Measurements from ENCODE around the gene CFL1.

CFL1 gene

DNA sequence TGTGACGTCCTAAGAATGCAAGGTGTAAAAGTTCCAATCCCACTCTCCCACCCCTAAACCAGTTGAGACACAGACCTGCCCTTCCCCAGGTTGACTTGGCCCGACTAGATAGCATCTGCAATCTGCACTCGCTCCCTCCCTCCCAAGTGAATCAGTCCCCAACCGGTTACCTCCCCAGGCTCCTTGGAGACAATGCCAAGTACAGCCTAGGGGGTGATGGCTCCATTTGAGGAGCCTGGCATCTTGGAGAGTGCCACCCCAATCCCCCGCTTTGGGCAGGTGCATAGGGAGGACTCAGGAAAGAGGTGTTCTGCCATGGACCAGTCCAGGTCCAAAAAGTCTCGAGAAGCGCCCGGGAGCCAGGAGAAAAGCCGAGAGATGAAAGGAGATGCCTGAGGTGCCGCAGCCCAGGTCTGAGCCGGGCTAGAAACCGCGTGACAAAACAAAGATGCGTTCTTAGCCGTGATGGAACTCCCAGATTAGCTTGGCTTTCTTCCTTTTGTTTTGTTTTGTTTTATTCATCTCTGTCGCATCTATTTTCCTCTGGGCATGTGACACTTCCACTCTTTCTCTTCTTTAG lies 42.9 kb downstream of the CFL1 start:
- Histone ChIP-seq H3K27me3 (ENCODE audit: control insufficient read depth in 1 of 2, insufficient read depth in 2 of 2, low read length in 2 of 2) (peaks cover 0 to 7% of the 10 kb centered on the region in 2 donors), H3K27ac (ENCODE audit: low read depth, low read length) (no peak overlapping the region), H3K9ac (ENCODE audit: low read depth in 1 of 2, low read length in 2 of 2) (no peak overlapping the region), H3K4me3 (ENCODE audit: low read depth in 1 of 2, low read length in 2 of 2) (no peak overlapping the region), H3K9me3 (ENCODE audit: control insufficient read depth in 1 of 2, low read length in 2 of 2) (no peaks in the 10 kb centered on the region), H3K36me3 (ENCODE audit: control insufficient read depth in 1 of 2, insufficient read depth in 2 of 2, low read length in 2 of 2) (no peaks in the 10 kb centered on the region), H3K4me1 (ENCODE audit: control insufficient read depth in 1 of 2, insufficient read depth in 2 of 2, low read length in 2 of 2) (peaks cover 8 to 12% of the 10 kb centered on the region in 2 donors)

- Histone ChIP-seq H3K27ac (ENCODE audit: low read depth, low read length) (no peak overlapping the region), H3K4me3 (ENCODE audit: low read depth in 1 of 2, low read length in 2 of 2) (no peak overlapping the region), H3K36me3 (ENCODE audit: control insufficient read depth in 1 of 2, insufficient read depth in 2 of 2, low read length in 2 of 2) (no peaks in the 10 kb centered on the region), H3K4me1 (ENCODE audit: control insufficient read depth in 1 of 2, insufficient read depth in 2 of 2, low read length in 2 of 2) (peaks cover 8% of the 10 kb centered on the region in 2 donors), H3K27me3 (ENCODE audit: control insufficient read depth in 1 of 2, insufficient read depth in 2 of 2, low read length in 2 of 2) (peaks cover under 1 to 7% of the 10 kb centered on the region in 2 donors), H3K9me3 (ENCODE audit: control insufficient read depth in 1 of 2, low read length in 2 of 2) (no peaks in the 10 kb centered on the region), H3K9ac (ENCODE audit: low read depth in 1 of 2, low read length in 2 of 2) (no peak overlapping the region)
These were observed 43.6 kb downstream of the CFL1 start for GRCh38 chr11:65814131-65814985.

GRCh38 chr11:65811764-65812475 lies 46.1 kb downstream of the CFL1 start:
- Histone ChIP-seq H3K9me3 (ENCODE audit: control insufficient read depth in 1 of 2, low read length in 2 of 2) (no peaks in the 10 kb centered on the region), H3K27me3 (ENCODE audit: control insufficient read depth in 1 of 2, insufficient read depth in 2 of 2, low read length in 2 of 2) (peaks cover 15 to 17% of the 10 kb centered on the region in 2 donors), H3K36me3 (ENCODE audit: control insufficient read depth in 1 of 2, insufficient read depth in 2 of 2, low read length in 2 of 2) (no peaks in the 10 kb centered on the region), H3K9ac (ENCODE audit: low read depth in 1 of 2, low read length in 2 of 2) (no peak overlapping the region), H3K4me3 (ENCODE audit: low read depth in 1 of 2, low read length in 2 of 2) (no peak overlapping the region), H3K27ac (ENCODE audit: low read depth, low read length) (no peak overlapping the region), H3K4me1 (ENCODE audit: control insufficient read depth in 1 of 2, insufficient read depth in 2 of 2, low read length in 2 of 2) (peaks cover 4 to 13% of the 10 kb centered on the region in 2 donors)

DNA sequence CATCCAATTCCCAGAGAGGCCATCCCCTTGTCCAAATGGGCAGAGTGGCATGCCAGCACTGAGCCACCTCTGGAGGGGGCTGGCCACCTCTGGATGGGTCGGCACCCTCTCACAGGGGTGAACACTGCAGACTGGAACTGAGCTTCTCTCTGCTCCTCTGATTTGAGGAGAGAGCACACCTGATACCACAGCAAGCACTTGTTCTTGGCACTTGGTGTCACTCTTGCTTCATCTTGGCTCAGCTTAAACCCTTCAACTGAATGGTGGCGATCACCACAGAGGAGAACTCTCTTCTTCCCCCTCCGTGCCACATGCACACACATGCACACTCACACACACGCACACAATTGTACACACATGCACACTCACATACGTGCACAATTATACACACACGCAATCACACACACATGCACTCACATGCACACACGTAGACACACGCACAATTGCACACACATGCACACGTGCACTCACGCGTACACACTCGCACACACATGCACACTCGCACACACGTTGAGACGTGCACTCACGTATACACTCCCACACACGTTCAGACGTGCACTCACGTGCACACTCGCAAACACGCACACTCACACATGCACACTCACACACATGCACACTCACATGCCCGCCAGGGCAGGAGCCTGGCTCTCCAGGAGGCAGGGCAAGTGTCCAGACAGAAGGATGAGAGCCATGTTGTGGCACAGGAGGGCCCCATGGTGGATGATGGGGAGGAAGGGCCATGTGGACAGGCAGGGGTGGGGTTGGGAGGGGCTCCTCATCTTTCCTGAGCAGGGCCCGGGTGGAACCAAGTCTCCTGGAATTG lies 47.7 kb downstream of the CFL1 start:
- Histone ChIP-seq H3K36me3 (ENCODE audit: control insufficient read depth in 1 of 2, insufficient read depth in 2 of 2, low read length in 2 of 2) (no peaks in the 10 kb centered on the region), H3K27ac (ENCODE audit: low read depth, low read length) (no peak overlapping the region), H3K4me1 (ENCODE audit: control insufficient read depth in 1 of 2, insufficient read depth in 2 of 2, low read length in 2 of 2) (peaks cover 4 to 8% of the 10 kb centered on the region in 2 donors), H3K9me3 (ENCODE audit: control insufficient read depth in 1 of 2, low read length in 2 of 2) (no peaks in the 10 kb centered on the region), H3K27me3 (ENCODE audit: control insufficient read depth in 1 of 2, insufficient read depth in 2 of 2, low read length in 2 of 2) (peaks cover 16 to 19% of the 10 kb centered on the region in 2 donors), H3K4me3 (ENCODE audit: low read depth in 1 of 2, low read length in 2 of 2) (no peak overlapping the region), H3K9ac (ENCODE audit: low read depth in 1 of 2, low read length in 2 of 2) (no peak overlapping the region)

- Histone ChIP-seq H3K4me3 (ENCODE audit: low read depth in 1 of 2, low read length in 2 of 2) (no peak overlapping the region), H3K27me3 (ENCODE audit: control insufficient read depth in 1 of 2, insufficient read depth in 2 of 2, low read length in 2 of 2) (peaks cover 16 to 19% of the 10 kb centered on the region in 2 donors), H3K9me3 (ENCODE audit: control insufficient read depth in 1 of 2, low read length in 2 of 2) (no peaks in the 10 kb centered on the region), H3K36me3 (ENCODE audit: control insufficient read depth in 1 of 2, insufficient read depth in 2 of 2, low read length in 2 of 2) (no peaks in the 10 kb centered on the region), H3K27ac (ENCODE audit: low read depth, low read length) (no peak overlapping the region), H3K9ac (ENCODE audit: low read depth in 1 of 2, low read length in 2 of 2) (no peak overlapping the region), H3K4me1 (ENCODE audit: control insufficient read depth in 1 of 2, insufficient read depth in 2 of 2, low read length in 2 of 2) (peaks cover 4 to 8% of the 10 kb centered on the region in 2 donors)
These were observed 48.5 kb downstream of the CFL1 start for GRCh38 chr11:65809496-65809895.

DNA sequence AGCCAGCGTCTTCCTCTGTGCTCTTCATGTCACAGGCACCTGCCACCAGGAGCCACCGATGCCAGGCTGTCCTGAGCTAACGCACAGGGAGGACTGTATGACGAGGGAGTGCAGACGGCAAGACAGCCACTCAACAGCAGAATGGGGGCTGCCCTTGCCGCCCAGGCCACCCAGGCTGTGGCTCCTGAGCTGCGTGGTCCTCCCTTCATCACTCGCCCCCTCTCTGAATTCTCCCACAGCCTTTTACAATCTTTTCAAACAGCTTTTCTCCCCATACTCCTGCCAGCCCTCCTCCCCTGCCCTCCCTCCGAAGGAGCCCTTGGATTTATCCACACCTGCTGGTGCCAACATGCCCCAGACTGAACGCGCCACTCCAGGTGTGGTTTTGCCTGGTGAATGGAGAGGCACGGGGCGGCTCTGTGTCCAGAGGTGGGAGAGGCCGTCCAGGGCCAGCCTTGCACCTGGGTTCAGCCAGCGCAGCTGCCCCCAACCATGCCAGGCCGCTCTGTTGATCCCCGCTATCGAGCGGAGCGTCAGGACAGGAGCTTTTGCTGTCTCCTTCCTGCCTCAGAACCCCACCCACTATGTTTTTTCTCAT lies 49.1 kb downstream of the CFL1 start:
- H3K27ac ChIP-seq (ENCODE audit: low read depth, low read length), result no peak overlapping the region
- no peaks in the 10 kb centered on the region for H3K9me3 ChIP-seq (ENCODE audit: control insufficient read depth in 1 of 2, low read length in 2 of 2)
- H3K4me1 ChIP-seq (ENCODE audit: control insufficient read depth in 1 of 2, insufficient read depth in 2 of 2, low read length in 2 of 2), result peaks cover 4 to 8% of the 10 kb centered on the region in 2 donors
- peaks cover 16 to 22% of the 10 kb centered on the region in 2 donors for H3K27me3 ChIP-seq (ENCODE audit: control insufficient read depth in 1 of 2, insufficient read depth in 2 of 2, low read length in 2 of 2)
- no peak overlapping the region for H3K4me3 ChIP-seq (ENCODE audit: low read depth in 1 of 2, low read length in 2 of 2)
- no peaks in the 10 kb centered on the region for H3K36me3 ChIP-seq (ENCODE audit: control insufficient read depth in 1 of 2, insufficient read depth in 2 of 2, low read length in 2 of 2)
- no peak overlapping the region for H3K9ac ChIP-seq (ENCODE audit: low read depth in 1 of 2, low read length in 2 of 2)

DNA sequence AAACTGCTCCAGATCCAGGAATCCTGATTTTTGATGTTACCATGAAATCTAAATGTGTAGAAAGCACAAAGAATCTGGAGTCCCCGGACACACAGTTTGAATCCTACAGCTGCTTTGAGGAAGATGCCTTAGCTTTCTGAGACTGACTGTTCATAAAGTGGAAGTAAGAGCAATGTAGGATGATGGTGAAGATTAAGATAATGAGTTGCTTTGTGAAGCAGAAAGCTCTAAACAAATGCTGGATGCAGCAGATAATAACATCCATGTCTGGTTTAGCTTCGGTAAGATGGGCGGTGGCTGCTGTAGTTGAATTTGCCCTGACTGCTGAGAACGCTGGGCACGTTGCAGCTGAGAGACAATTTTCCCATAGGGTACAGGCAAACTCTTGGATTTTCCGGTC lies 51.0 kb downstream of the CFL1 start:
- peaks cover 4 to 8% of the 10 kb centered on the region in 2 donors for H3K4me1 ChIP-seq (ENCODE audit: control insufficient read depth in 1 of 2, insufficient read depth in 2 of 2, low read length in 2 of 2)
- no peak overlapping the region for H3K9ac ChIP-seq (ENCODE audit: low read depth in 1 of 2, low read length in 2 of 2)
- no peak overlapping the region for H3K27ac ChIP-seq (ENCODE audit: low read depth, low read length)
- H3K9me3 ChIP-seq (ENCODE audit: control insufficient read depth in 1 of 2, low read length in 2 of 2), result no peaks in the 10 kb centered on the region
- H3K36me3 ChIP-seq (ENCODE audit: control insufficient read depth in 1 of 2, insufficient read depth in 2 of 2, low read length in 2 of 2), result no peaks in the 10 kb centered on the region
- peaks cover 21 to 26% of the 10 kb centered on the region in 2 donors for H3K27me3 ChIP-seq (ENCODE audit: control insufficient read depth in 1 of 2, insufficient read depth in 2 of 2, low read length in 2 of 2)
- H3K4me3 ChIP-seq (ENCODE audit: low read depth in 1 of 2, low read length in 2 of 2), result no peak overlapping the region
